GM23338 (cell line): ENCODE data around the gene KLC3. TPM values are rescaled to one million over a fixed set of nuclear protein-coding genes. Genes with fewer than 3 reads are reported as not detected.

Experiments
- ATAC-seq: fragments of 200-7000 bp; cut with Tn5 transposase; 3 replicates; pipeline ENCODE4 v1.9.1; 2020
- DNase-seq: peaks from one replicate; pipeline ENCODE4 v3.0.0-alpha.2; 2015; ENCODE audit warnings: low spot score
- H2AFZ ChIP-seq: fragments of 200-600 bp; sonication (generic); 2 replicates; pipeline ENCODE4 v1.8.0; 2016; ENCODE audit warnings: antibody characterized with exemption, mild to moderate bottlenecking, moderate library complexity
- H3F3A ChIP-seq: fragments of 200-600 bp; sonication (generic); replicated peaks from 2 replicates; pipeline ENCODE4 v1.8.0; 2017; ENCODE audit warnings: antibody characterized with exemption, mixed run types, low read depth
- H3K27ac ChIP-seq: fragments of 200-600 bp; sonication (generic); 2 replicates; pipeline ENCODE4 v1.6.1; 2016; ENCODE audit warnings: low read depth
- H3K27me3 ChIP-seq: fragments of 200-600 bp; sonication (generic); 2 replicates; pipeline ENCODE4 v1.8.0; 2016; ENCODE audit warnings: mild to moderate bottlenecking, mixed run types, moderate library complexity; ENCODE audit not compliant: insufficient read depth
- H3K36me3 ChIP-seq: fragments of 200-600 bp; sonication (generic); 2 replicates; pipeline ENCODE4 v1.8.0; 2016; ENCODE audit warnings: mild to moderate bottlenecking; ENCODE audit not compliant: insufficient read depth
- H3K4me1 ChIP-seq: fragments of 200-600 bp; sonication (generic); 2 replicates; pipeline ENCODE4 v1.8.0; 2016; ENCODE audit warnings: mild to moderate bottlenecking, moderate library complexity; ENCODE audit not compliant: insufficient read depth
- H3K4me2 ChIP-seq: fragments of 200-600 bp; sonication (generic); 2 replicates; pipeline ENCODE4 v1.7.1; 2017; ENCODE audit warnings: mixed run types
- H3K4me3 ChIP-seq: fragments of 200-600 bp; sonication (generic); 2 replicates; pipeline ENCODE4 v1.6.1; 2016; ENCODE audit warnings: mixed run types
- H3K79me2 ChIP-seq: fragments of 200-600 bp; sonication (generic); replicated peaks from 2 replicates; pipeline ENCODE4 v1.8.0; 2017; ENCODE audit warnings: mild to moderate bottlenecking; ENCODE audit not compliant: insufficient read depth
- H3K9me2 ChIP-seq: fragments of 200-600 bp; sonication (generic); 2 replicates; pipeline ENCODE4 v1.8.0; 2017; ENCODE audit not compliant: insufficient read depth
- H4K20me1 ChIP-seq: fragments of 200-600 bp; sonication (generic); replicated peaks from 2 replicates; pipeline ENCODE4 v1.8.0; 2017; ENCODE audit warnings: mild to moderate bottlenecking; ENCODE audit not compliant: insufficient read depth
- H3K27ac Mint-ChIP-seq: 2 replicates; pipeline ENCODE4 v1.8.0; 2020; ENCODE audit warnings: inconsistent platforms, mild to moderate bottlenecking, moderate library complexity, mixed read lengths
- H3K27me3 Mint-ChIP-seq: 3 replicates; pipeline ENCODE4 v1.8.0; 2022; ENCODE audit warnings: low read depth, mild to moderate bottlenecking, moderate library complexity, mixed read lengths, inconsistent platforms; ENCODE audit not compliant: insufficient read depth, poor library complexity
- H3K36me3 Mint-ChIP-seq: 3 replicates; pipeline ENCODE4 v1.8.0; 2021; ENCODE audit warnings: low read depth, mild to moderate bottlenecking, inconsistent platforms, moderate library complexity, mixed read lengths
- H3K4me1 Mint-ChIP-seq: 3 replicates; pipeline ENCODE4 v1.8.0; 2020; ENCODE audit warnings: mild to moderate bottlenecking, inconsistent platforms, mixed read lengths
- H3K4me3 Mint-ChIP-seq: 3 replicates; pipeline ENCODE4 v1.8.0; 2021; ENCODE audit warnings: moderate library complexity, mild to moderate bottlenecking, inconsistent platforms, mixed read lengths
- H3K9me3 Mint-ChIP-seq: 3 replicates; pipeline ENCODE4 v1.8.0; 2020; ENCODE audit warnings: moderate library complexity, mild to moderate bottlenecking, inconsistent platforms, mixed read lengths
- CTCF ChIP-seq, 2 experiments: fragments of 200-600 bp in 1 of 2; sonication (generic) in 1 of 2; conservative IDR thresholded peaks; 2 replicates each; pipeline versions ENCODE4 v1.5.1 to v1.6.1; 2016 to 2017; ENCODE audit warnings: antibody characterized with exemption in 2 of 2, low read depth in 2 of 2, mild to moderate bottlenecking in 2 of 2, moderate library complexity in 1 of 2
- ETS1 ChIP-seq: IDR thresholded peaks from 2 replicates; pipeline ENCODE4 v1.6.1; 2016; ENCODE audit warnings: antibody characterized with exemption
- EZH2phosphoT487 ChIP-seq: fragments of 200-600 bp; sonication (generic); IDR thresholded peaks from one replicate; pipeline ENCODE4 v1.8.1; 2018; ENCODE audit warnings: antibody characterized with exemption; ENCODE audit not compliant: unreplicated experiment
- NANOG ChIP-seq: IDR thresholded peaks from 2 replicates; pipeline ENCODE4 v1.6.1; 2016; ENCODE audit warnings: antibody characterized with exemption, borderline replicate concordance
- POLR2AphosphoS5 ChIP-seq: IDR thresholded peaks from 2 replicates; pipeline ENCODE4 v1.6.1; 2016; ENCODE audit warnings: antibody characterized with exemption, low read depth
- REST ChIP-seq: IDR thresholded peaks from one replicate; pipeline ENCODE4 v1.6.1; 2018; ENCODE audit warnings: antibody characterized with exemption; ENCODE audit not compliant: unreplicated experiment
- ZNF114 ChIP-seq: fragments of 250-450 bp; sonication (Bioruptor Pico); IDR thresholded peaks from 2 replicates; pipeline ENCODE4 v1.5.0; 2020; ENCODE audit warnings: mild to moderate bottlenecking, moderate library complexity
- ZNF331 ChIP-seq: fragments of 250-450 bp; sonication (Bioruptor Pico); IDR thresholded peaks from 2 replicates; pipeline ENCODE4 v1.5.0; 2020; ENCODE audit warnings: low read depth, mild to moderate bottlenecking, moderate library complexity
- polyA plus RNA-seq: library from polyadenylated mRNA; unstranded; fragments of >200 nt; fragmentation: Nextera tagmentation; extraction: Ambion mirVana; gene quantifications from 2 replicates; pipeline ENCODE4 v1.2.1, GENCODE V29; 2016
- total RNA-seq: library from RNA; depleted of rRNA; stranded (reverse); fragments of >200 nt; shearing (Covaris generic); gene quantifications from 2 replicates; pipeline ENCODE4 v1.2.3, GENCODE V29; 2014

Gene KLC3
- total and polyA plus RNA-seq, 2 experiments from 2014 or later = 3.1 to 6.4 TPM

GRCh38 chr19:45368127-45368526, 27.6 kb downstream of the KLC3 start (continued):
- TF ChIP-seq REST (no peak), NANOG (no peak), POLR2AphosphoS5 (no peak)

GRCh38 chr19:45368737-45369340, 28.3 kb downstream of the KLC3 start:
- Histone ChIP-seq H3K79me2 (peaks cover 25% of the 10 kb centered on the region), H3K27me3 (no peaks in the 10 kb centered on the region), H3K9me2 (no peaks in the 10 kb centered on the region), H3K4me2 (peak overlapping the region; percentile 92), H3K36me3 (peaks cover 17% of the 10 kb centered on the region), H3F3A (peaks cover 6% of the 10 kb centered on the region), H3K4me1 (peaks cover 10% of the 10 kb centered on the region; the same call in 1 of the 2 replicates), H4K20me1 (peaks cover 14% of the 10 kb centered on the region; the same call in 1 of the 2 replicates), H3K4me3 (peak overlapping the region; percentile 89), H2AFZ (no peak overlapping the region), H3K27ac (no peak overlapping the region)
- Mint-ChIP-seq H3K27ac (no peak overlapping the region), H3K36me3 (peaks cover 21% of the 10 kb centered on the region), H3K27me3 (peaks cover 18% of the 10 kb centered on the region), H3K9me3 (no peaks in the 10 kb centered on the region), H3K4me3 (peak overlapping the region; percentile 69), H3K4me1 (peaks cover 15% of the 10 kb centered on the region)
- DNase-seq (peak; percentile 40), ATAC-seq (no peak)
- TF ChIP-seq ETS1 (no peak), EZH2phosphoT487 (no peak), NANOG (no peak), CTCF (conservative IDR thresholded peaks at IDR 0.05; ENCODE audit: low read depth in 2 of 2) (peak; percentile 29 to 57), ZNF114 (CRISPR knock-in tag) (no peak), ZNF331 (no peak), POLR2AphosphoS5 (no peak)
